B cell (primary cell): ENCODE measurements around the gene NPHP4. TPM values are rescaled to one million over a fixed set of nuclear protein-coding genes. Genes with fewer than 3 reads are reported as not detected.

Source experiments
- ATAC-seq: fragments of 200-7000 bp; cut with Tn5 transposase; one replicate; pipeline ENCODE4 v1.10.0; 2021; ENCODE audit warnings: low read depth, mild to moderate bottlenecking, moderate number of reproducible peaks, moderate library complexity
- CTCF ChIA-PET: fragments of 350-600 bp; sonication (Branson Sonifier 250); formaldehyde crosslinking; loops from one replicate; lab custom pipeline; 2021; ENCODE audit warnings: antibody characterized with exemption, inconsistent platforms; lab: Charles Lee
- POLR2A ChIA-PET: fragments of 350-600 bp; sonication (Branson Sonifier 250); formaldehyde crosslinking; loops from one replicate; lab custom pipeline; 2021; ENCODE audit warnings: antibody characterized with exemption; lab: Charles Lee
- DNase-seq: peaks from one replicate; pipeline ENCODE4 v3.0.0; 2013
- H2AFZ ChIP-seq: 2 replicates; pipeline ENCODE4 v1.6.1; 2012; ENCODE audit warnings: mild to moderate bottlenecking, low read depth, low read length; ENCODE audit not compliant: insufficient read depth, poor library complexity, severe bottlenecking
- H3K27ac ChIP-seq, 2 donors: 1 replicate in 1 of 2; 2 replicates in 1 of 2; pipeline ENCODE4 v1.5.1; 2012 to 2013; ENCODE audit warnings: low read length in 2 of 2, mild to moderate bottlenecking in 2 of 2, moderate library complexity in 1 of 2
- H3K27me3 ChIP-seq, 4 experiments: fragments of 200-600 bp in 1 of 4; sonication (generic) in 1 of 4; replicated peaks in 1 of 4; 1 replicate in 2 of 4; 2 replicates in 2 of 4; pipeline versions ENCODE4 v1.6.1 to v1.7.0; 2013 to 2016; ENCODE audit warnings: low read length in 3 of 4, mild to moderate bottlenecking in 2 of 4, mixed read lengths in 1 of 4, moderate library complexity in 1 of 4; ENCODE audit not compliant: insufficient read depth in 4 of 4, control insufficient read depth in 3 of 4; ENCODE audit errors: control extremely low read depth in 1 of 4
- H3K36me3 ChIP-seq, 2 experiments: replicated peaks in 1 of 2; 1 replicate in 1 of 2; 2 replicates in 1 of 2; pipeline versions ENCODE4 v1.6.1 to v1.7.1; 2013; ENCODE audit warnings: low read length in 1 of 2; ENCODE audit not compliant: insufficient read depth in 2 of 2, control insufficient read depth in 1 of 2; ENCODE audit errors: control extremely low read depth in 1 of 2, extremely low read depth in 1 of 2
- H3K4me1 ChIP-seq, 2 donors: fragments of 200-600 bp in 1 of 2; sonication (generic) in 1 of 2; 1 replicate in 1 of 2; 2 replicates in 1 of 2; pipeline versions ENCODE4 v1.5.1 to v1.6.1; 2013 to 2017; ENCODE audit warnings: low read length in 2 of 2; ENCODE audit not compliant: control insufficient read depth in 2 of 2, insufficient read depth in 2 of 2
- H3K4me2 ChIP-seq: replicated peaks from 2 replicates; pipeline ENCODE3; 2012; ENCODE audit warnings: mild to moderate bottlenecking, low read depth, low read length; ENCODE audit not compliant: poor library complexity, severe bottlenecking
- H3K4me3 ChIP-seq, 5 experiments: fragments of 200-600 bp in 1 of 5; sonication (generic) in 1 of 5; 1 replicate in 3 of 5; 2 replicates in 2 of 5; pipeline versions ENCODE4 v1.5.1 to v1.7.0; 2011 to 2016; ENCODE audit warnings: low read length in 4 of 5, mild to moderate bottlenecking in 4 of 5, low read depth in 2 of 5, control low read depth in 1 of 5, moderate library complexity in 1 of 5; ENCODE audit not compliant: insufficient read depth in 1 of 5; ENCODE audit errors: control extremely low read depth in 1 of 5, extremely low read depth in 1 of 5
- H3K79me2 ChIP-seq: fragments of 200-600 bp; sonication (generic); one replicate; pipeline ENCODE4 v1.6.0; 2016; ENCODE audit warnings: low read length; ENCODE audit not compliant: control insufficient read depth, insufficient read depth
- H3K9ac ChIP-seq: fragments of 200-600 bp; sonication (generic); 2 replicates; pipeline ENCODE4 v1.6.1; 2017; ENCODE audit warnings: mild to moderate bottlenecking, low read length, moderate library complexity
- H3K9me3 ChIP-seq, 3 donors: one replicate each; pipeline versions ENCODE4 v1.6.1 to v1.7.1; 2013; ENCODE audit warnings: low read length in 2 of 3; ENCODE audit not compliant: control insufficient read depth in 2 of 3, insufficient read depth in 1 of 3; ENCODE audit errors: control extremely low read depth in 1 of 3
- H4K20me1 ChIP-seq: 2 replicates; pipeline ENCODE4 v1.6.0; 2012; ENCODE audit warnings: mild to moderate bottlenecking, low read length; ENCODE audit not compliant: insufficient read depth, control insufficient read depth, poor library complexity, severe bottlenecking
- H3K27ac Mint-ChIP-seq: one replicate; pipeline ENCODE4 v1.8.0; 2021; ENCODE audit warnings: mixed read lengths
- H3K27me3 Mint-ChIP-seq: one replicate; pipeline ENCODE4 v1.8.0; 2021; ENCODE audit warnings: mixed read lengths
- H3K4me1 Mint-ChIP-seq: one replicate; pipeline ENCODE4 v1.8.0; 2021; ENCODE audit warnings: mixed read lengths
- H3K4me3 Mint-ChIP-seq: one replicate; pipeline ENCODE4 v1.8.0; 2021; ENCODE audit warnings: mixed read lengths
- H3K9me3 Mint-ChIP-seq: one replicate; pipeline ENCODE4 v1.8.0; 2022; ENCODE audit warnings: mixed read lengths; ENCODE audit not compliant: insufficient read depth
- CTCF ChIP-seq: fragments of 200-600 bp; IDR thresholded peaks from one replicate; pipeline ENCODE4 v1.8.0; 2022; ENCODE audit warnings: antibody characterized with exemption, mild to moderate bottlenecking
- EZH2 ChIP-seq: IDR thresholded peaks from 2 replicates; pipeline ENCODE4 v1.6.1; 2012; ENCODE audit warnings: borderline replicate concordance, low read depth, mild to moderate bottlenecking, moderate library complexity, low read length; ENCODE audit not compliant: insufficient read depth, poor library complexity, severe bottlenecking
- WGBS: methylation state at CpG from one replicate; pipeline ENCODE4 v1.1.5; 2013; ENCODE audit warnings: missing lambda C conversion rate; ENCODE audit not compliant: insufficient coverage; 5-methylcytosine and 5-hydroxymethylcytosine counted together
- intact Hi-C: fragments of 100-400 bp; cut with micrococcal nuclease; formaldehyde crosslinking; loops from one replicate; pipeline ENCODE4 v1.10.0; 2022
- polyA plus RNA-seq: library from polyadenylated mRNA; depleted of rRNA; stranded (reverse); fragments of >200 nt; gene quantifications from 2 replicates; pipeline ENCODE4 v1.2.3, GENCODE V29; 2012
- total RNA-seq, 2 donors: library from RNA; stranded (reverse); fragments of 120-200 nt in 1 of 2; gene quantifications; 1 replicate in 1 of 2; 2 replicates in 1 of 2; pipeline versions ENCODE4 v1.2.3 to v1.2.4, GENCODE V29; 2013 to 2022

The NPHP4 gene
- total and polyA plus RNA-seq, 2 donors (not counting 1 experiment from before 2014, with no cell fraction given) = 6.5 to 14.8 TPM

GRCh38 chr1:5857508-5858090, 134.6 kb downstream of the NPHP4 start:
- no peak overlapping the region for H3K4me3 ChIP-seq
- no peaks in the 10 kb centered on the region for H3K4me1 ChIP-seq
- POLR2A ChIA-PET = no interaction called here
- Mint-ChIP-seq H3K9me3 (no peaks in the 10 kb centered on the region), H3K4me1 (no peaks in the 10 kb centered on the region), H3K4me3 (no peak overlapping the region), H3K27ac (no peak overlapping the region), H3K27me3 (no peaks in the 10 kb centered on the region)
- no peaks in the 10 kb centered on the region for H4K20me1 ChIP-seq
- H3K27ac ChIP-seq = no peak overlapping the region
- no peaks in the 10 kb centered on the region for H3K79me2 ChIP-seq
- no peak for TF ChIP-seq EZH2
- TF ChIP-seq CTCF = no peak
- intact Hi-C loops = no loop called here
- peaks cover 0 to 5% (median 0%) of the 10 kb centered on the region in 3 donors for H3K9me3 ChIP-seq
- no peak overlapping the region for H3K9ac ChIP-seq
- ATAC-seq (no peak), DNase-seq (no peak)
- no peaks in the 10 kb centered on the region for H3K27me3 ChIP-seq
- H3K4me2 ChIP-seq = no peak overlapping the region
- CTCF ChIA-PET = no interaction called here
- no peaks in the 10 kb centered on the region for H3K36me3 ChIP-seq
- no peak overlapping the region for H2AFZ ChIP-seq
- 94% methylated on average over 14 of the region's 16 CpGs for WGBS

- Histone ChIP-seq H3K4me1 (no peaks in the 10 kb centered on the region), H3K79me2 (no peaks in the 10 kb centered on the region), H3K36me3 (no peaks in the 10 kb centered on the region), H3K9me3 (peaks cover 0 to 5% (median 0%) of the 10 kb centered on the region in 3 donors), H3K4me3 (no peak overlapping the region), H3K27me3 (no peaks in the 10 kb centered on the region), H3K4me2 (no peak overlapping the region), H4K20me1 (no peaks in the 10 kb centered on the region), H3K9ac (no peak overlapping the region), H3K27ac (no peak overlapping the region), H2AFZ (no peak overlapping the region)
- H3K4me1 Mint-ChIP-seq = no peaks in the 10 kb centered on the region
- intact Hi-C loops = no loop called here
- no peak for ATAC-seq
- DNase-seq = no peak
- H3K4me3 Mint-ChIP-seq = no peak overlapping the region
- TF ChIP-seq EZH2 (no peak), CTCF (no peak)
- no peaks in the 10 kb centered on the region for H3K9me3 Mint-ChIP-seq
- H3K27ac Mint-ChIP-seq = no peak overlapping the region
- POLR2A ChIA-PET = no interaction called here
- no peaks in the 10 kb centered on the region for H3K27me3 Mint-ChIP-seq
- WGBS = 93% methylated on average over 17 of the region's 17 CpGs
- CTCF ChIA-PET = no interaction called here
These were observed 135.2 kb downstream of the NPHP4 start for GRCh38 chr1:5857011-5857410.
